Ovary (tissue), 3 donors: ENCODE results near the gene CACNB4.

ENCODE experiments used
- CTCF ChIP-seq, 3 donors: fragments of 450-650 bp in 2 of 3; fragments of 200-600 bp in 1 of 3; IDR thresholded peaks; one replicate each; pipeline versions ENCODE4 v1.5.1 to v1.8.0; 2016 to 2022; ENCODE audit warnings: antibody characterized with exemption in 3 of 3, mild to moderate bottlenecking in 1 of 3
- EP300 ChIP-seq: sonication (generic); formaldehyde crosslinking; IDR thresholded peaks from one replicate; pipeline ENCODE4 v1.6.1; 2017; ENCODE audit warnings: antibody characterized with exemption
- POLR2A ChIP-seq: fragments of 450-650 bp; IDR thresholded peaks from one replicate; pipeline ENCODE4 v1.6.1; 2017; ENCODE audit warnings: antibody characterized with exemption, mild to moderate bottlenecking, moderate library complexity
- donor health status: DM: no; HTN: no; CAD: no.

DNA sequence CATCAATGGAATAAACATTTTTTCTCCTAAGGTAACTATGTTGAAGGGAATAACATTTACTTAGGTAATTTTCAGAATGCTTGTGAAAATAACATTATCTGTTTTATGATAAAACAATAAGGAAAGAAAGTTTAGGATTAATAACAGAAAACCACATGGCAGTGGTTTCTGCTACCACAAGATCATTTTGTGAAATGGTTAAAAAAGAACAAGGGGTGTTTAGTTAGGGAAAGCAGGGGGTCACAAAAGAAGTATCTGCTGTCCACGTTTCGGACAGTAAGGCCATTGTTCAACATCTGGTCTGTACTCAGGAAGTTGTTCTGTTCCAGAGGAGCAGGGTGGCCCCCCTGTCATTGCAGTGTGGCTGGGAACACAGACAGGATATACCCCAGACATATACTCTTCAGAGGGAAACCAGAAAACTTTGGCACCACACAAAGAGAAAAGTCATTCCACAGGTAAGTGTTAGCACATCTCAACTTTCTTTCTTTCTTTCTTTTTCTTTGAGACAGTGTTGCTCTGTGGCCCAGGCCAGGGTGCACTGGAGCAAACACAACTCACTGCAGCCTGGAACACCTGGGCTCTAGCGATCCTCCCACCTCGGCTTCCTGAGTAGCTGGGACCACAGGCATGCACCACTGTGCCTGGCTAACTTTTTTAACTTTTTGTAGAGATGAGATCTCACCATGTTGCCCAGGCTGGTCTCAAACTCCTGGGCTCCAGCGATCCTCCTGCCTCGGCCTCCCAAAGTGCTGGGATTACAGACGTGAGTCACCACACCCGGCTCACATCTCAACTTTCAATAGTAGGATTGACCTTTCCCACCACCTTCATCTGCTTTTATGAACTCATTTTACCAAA, 255.8 kb downstream of the CACNB4 start:
- TF ChIP-seq CTCF (IDR thresholded peaks at IDR 0.05): no peak
- TF ChIP-seq POLR2A: no peak
- TF ChIP-seq EP300: no peak
